ENCODE measurements around the gene EYA2. TPM values are rescaled to one million over a fixed set of nuclear protein-coding genes. Genes with fewer than 3 reads are reported as not detected.

EYA2 gene
- total RNA-seq, 1 experiment from 2014 or later = 0.74 TPM

DNA sequence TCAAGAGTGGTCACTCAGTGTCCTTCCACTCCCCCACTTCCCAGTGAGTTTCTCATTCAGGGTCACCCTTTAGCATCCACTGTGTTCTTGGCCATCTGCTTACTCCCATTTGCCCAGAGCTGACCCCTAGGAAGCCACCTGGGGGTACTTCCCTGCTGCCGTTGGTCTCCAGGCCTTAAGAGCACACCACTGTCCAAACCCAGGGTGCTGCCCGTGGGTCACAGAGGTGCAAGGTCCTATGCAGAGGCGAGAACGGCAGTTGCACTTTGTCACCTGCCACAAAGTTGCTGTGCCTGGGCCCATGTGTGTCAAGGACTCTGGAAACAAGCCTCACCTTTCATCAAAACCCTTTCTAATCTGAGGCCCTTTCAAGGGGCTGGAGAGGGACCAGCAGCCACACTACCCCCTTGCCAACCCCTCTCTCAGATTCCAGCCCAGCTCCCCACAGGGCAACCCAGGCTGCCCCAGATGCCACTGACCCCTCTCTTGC lies 270.8 kb downstream of the EYA2 start:
- Histone ChIP-seq H3K56ac (ENCODE audit: insufficient read length, low read depth, low read length) (no peak overlapping the region), H4K8ac (replicated peaks; ENCODE audit: insufficient read length, low read depth, low read length) (no peak overlapping the region), H2BK5ac (ENCODE audit: insufficient read length, low read length) (no peak overlapping the region), H3K14ac (ENCODE audit: insufficient read depth, low read length) (no peak overlapping the region), H3K27ac (ENCODE audit: insufficient read length, low read depth, low read length) (no peak overlapping the region), H3K23ac (ENCODE audit: insufficient read length, low read depth, low read length) (no peak overlapping the region), H3K9me3 (ENCODE audit: control insufficient read depth, low read depth, low read length) (no peaks in the 10 kb centered on the region), H4K20me1 (ENCODE audit: control insufficient read depth, insufficient read depth, insufficient read length) (no peaks in the 10 kb centered on the region), H2BK15ac (ENCODE audit: low read depth, low read length) (no peak overlapping the region), H3T11ph (ENCODE audit: low read length) (no peak overlapping the region), H3K4me2 (ENCODE audit: insufficient read depth, insufficient read length, low read length) (no peak overlapping the region), H3K9ac (ENCODE audit: extremely low read depth, insufficient read length, low read length) (no peak overlapping the region), H3K23me2 (ENCODE audit: insufficient read length, low read depth, low read length, poor library complexity, severe bottlenecking) (no peaks in the 10 kb centered on the region), H2AK5ac (ENCODE audit: insufficient read length, low read length) (no peak overlapping the region), H2BK20ac (ENCODE audit: low read depth, low read length, poor library complexity, severe bottlenecking) (no peak overlapping the region), H3K79me2 (ENCODE audit: insufficient read depth, low read length) (no peaks in the 10 kb centered on the region), H2BK120ac (ENCODE audit: low read depth, low read length, poor library complexity, severe bottlenecking) (no peak overlapping the region), H3K79me1 (ENCODE audit: insufficient read depth, low read depth, low read length, poor library complexity, severe bottlenecking) (no peaks in the 10 kb centered on the region), H4K91ac (ENCODE audit: insufficient read length, low read depth, low read length) (no peak overlapping the region), H3K27me3 (ENCODE audit: insufficient read depth, low read length) (no peaks in the 10 kb centered on the region), H4K5ac (ENCODE audit: insufficient read length, low read depth, low read length) (no peak overlapping the region), H2BK12ac (ENCODE audit: insufficient read length, low read depth, low read length) (no peak overlapping the region), H3K4me1 (ENCODE audit: insufficient read depth, low read length) (no peaks in the 10 kb centered on the region), H3K4ac (ENCODE audit: low read depth, low read length) (no peak overlapping the region), H2AFZ (ENCODE audit: low read length) (no peak overlapping the region), H3K18ac (ENCODE audit: insufficient read length, low read depth, low read length) (no peak overlapping the region)
- Mint-ChIP-seq H3K4me1 (peaks cover 3 to 10% of the 10 kb centered on the region in 2 experiments; a peak in 2 of 4 replicates), H3K9me3 (peaks cover 0 to 5% of the 10 kb centered on the region in 2 experiments; a peak in 4 of 5 replicates), H3K36me3 (ENCODE audit: insufficient read depth in 1 of 3, low read depth in 3 of 3) (peaks cover 0 to 5% (median 3%) of the 10 kb centered on the region in 3 experiments; a peak in 5 of 7 replicates), H3K4me3 (no peak overlapping the region), H3K27me3 (ENCODE audit: low read depth) (peaks cover 3% of the 10 kb centered on the region; the same call in 1 of the 2 replicates), H3K27ac (no peak overlapping the region)
- no CpG with 5 or more reads among the region's 4 CpGs for WGBS (ENCODE audit: extremely low coverage, insufficient read length, low lambda C conversion rate)
- DNase-seq = no peak
- TF ChIP-seq CTCF (conservative IDR thresholded peaks at IDR 0.05) = no peak
